ENCODE data around the gene C16orf92.

Gene C16orf92

GRCh38 chr16:29989111-29989858 is 33.7 kb upstream of the C16orf92 start:
- no peak for FAIRE-seq

DNA sequence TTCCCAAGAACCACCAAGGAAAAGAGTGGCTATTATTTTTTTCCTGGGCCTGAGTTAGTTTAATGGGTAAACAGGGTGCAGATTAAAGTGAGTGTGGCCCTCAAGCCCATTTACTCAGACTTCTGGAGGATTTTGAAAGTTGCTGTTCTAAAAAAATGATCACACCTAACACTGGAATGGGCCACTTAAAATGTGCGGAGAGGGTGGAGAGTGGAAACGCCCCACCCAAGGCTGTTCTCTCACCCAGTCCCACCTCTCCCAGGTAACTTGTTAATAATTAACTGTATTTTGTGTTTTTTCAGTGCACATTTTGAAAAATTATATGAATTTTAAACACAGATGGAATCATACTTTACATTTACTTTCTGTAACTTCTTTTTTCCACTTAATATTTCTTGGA is 33.0 kb upstream of the C16orf92 start:
- no peak for FAIRE-seq

GRCh38 chr16:29990883-29991570 is 32.0 kb upstream of the C16orf92 start:
- no peak for FAIRE-seq

DNA sequence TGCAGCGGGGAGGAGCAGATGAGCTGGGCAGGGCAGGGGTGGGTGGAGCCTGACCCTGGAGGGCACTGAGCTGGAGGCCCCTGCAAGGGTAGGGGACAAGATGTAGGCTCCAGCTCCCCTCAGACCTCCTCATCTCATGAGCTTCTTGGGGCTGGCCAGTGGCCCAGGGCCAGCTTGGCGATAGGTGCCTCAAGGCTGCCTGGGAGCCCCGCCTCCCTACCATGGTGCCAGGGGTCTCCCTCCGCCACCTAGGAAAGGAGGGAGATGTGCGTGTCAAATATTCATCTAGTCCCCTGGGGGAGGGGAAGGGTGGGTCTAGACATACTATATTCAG is 31.5 kb upstream of the C16orf92 start:
- FAIRE-seq: no peak

DNA sequence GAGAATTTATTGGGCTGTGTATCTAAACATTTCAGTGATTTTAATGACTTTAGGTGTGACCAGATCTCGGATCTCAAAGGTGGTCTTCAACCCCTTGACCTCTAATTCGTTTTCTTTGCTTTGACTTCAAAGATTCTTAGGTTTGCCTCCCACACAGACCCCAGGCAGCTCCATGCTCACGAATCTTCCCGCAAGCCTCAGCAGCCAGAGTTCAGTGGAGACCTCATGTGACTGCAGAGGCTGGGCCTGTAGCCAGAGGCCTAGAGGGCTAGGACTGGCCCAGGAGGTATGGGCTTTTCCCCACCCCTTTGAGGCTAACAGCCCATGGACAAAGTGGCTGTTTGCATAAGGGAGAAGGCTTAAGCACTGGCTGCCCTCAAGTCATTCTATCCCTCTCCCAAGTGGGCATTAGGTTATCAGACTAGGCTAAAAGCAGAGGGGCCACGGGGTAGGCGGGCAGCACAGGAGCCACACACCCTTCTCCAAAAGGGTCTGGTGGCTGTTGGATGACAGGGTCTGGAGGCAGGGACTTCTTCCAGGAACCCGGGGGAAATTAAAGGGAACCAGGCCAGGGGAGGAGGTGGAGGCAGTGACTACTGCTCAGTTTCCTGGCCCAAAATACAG is 30.5 kb upstream of the C16orf92 start:
- no peak for FAIRE-seq

- FAIRE-seq: no peak
Observed at GRCh38 chr16:29993191-29993902, 29.7 kb upstream of the C16orf92 start.

GRCh38 chr16:29993903-29994599 is 28.9 kb upstream of the C16orf92 start:
- no peak for FAIRE-seq

DNA sequence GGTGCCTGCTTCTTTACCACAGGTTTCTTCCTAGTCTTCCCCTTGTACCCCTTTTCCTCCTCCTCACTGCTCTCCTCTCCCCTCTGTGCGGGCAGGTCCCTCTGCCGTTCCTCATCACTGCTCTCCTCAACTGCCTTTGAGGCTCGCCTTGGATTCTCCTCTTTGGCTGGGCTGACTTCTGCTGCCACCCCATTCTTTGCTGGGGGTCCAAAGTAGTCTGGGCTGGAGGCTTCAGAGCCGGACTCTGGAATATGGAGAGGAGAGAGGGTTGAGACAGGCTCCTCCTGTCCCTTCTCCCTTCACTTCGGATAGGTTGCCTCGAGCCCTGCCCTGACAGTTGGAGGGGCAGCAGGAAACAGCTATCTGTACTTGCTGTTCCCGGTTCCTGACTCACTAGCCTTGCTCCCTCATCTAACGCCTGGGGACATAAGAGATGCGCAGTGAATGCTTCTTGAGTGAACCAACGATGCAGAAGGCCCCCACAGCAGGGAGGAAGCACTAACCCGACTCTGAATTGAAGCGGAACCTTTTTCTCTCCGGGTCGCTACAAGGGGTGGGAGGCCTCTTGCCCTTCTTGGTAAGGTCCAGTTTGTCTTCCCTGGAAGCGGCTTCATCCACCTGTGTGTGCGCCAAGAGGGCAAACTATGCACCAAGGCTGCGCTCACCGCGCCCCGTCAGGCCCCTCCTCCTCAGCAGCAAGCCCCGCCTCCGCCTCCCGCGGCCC is 28.2 kb upstream of the C16orf92 start:
- no peak for FAIRE-seq

DNA sequence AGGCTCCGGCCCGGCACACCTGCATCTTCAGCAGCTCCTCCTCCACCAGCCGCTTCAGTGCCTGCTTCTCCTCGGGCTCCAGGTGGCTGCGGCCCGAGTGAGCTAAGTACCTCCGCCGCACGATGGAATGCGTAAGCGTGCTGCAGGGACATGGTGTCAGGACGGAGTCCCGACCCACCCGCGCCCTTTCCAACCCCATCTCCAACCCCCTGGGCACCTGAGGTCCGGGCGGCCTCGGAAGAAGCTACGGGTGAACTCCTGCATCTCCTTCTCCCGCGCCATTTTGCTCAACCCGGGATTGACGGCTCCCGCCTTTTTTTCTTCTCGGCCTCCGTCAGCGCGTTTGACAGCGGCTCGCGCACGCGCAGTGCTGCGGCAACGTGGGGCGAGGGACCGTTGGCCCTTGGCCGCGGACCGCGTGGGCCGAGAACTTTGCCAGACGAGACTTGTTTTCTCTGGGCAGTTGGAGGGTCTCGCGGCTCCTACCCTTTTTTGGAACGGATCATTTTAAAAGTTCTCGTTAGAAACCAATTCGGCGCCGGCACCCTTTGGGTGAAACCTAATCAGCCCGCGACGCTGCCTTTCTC is 27.6 kb upstream of the C16orf92 start, which contains the start of gene HIRIP3:
Gene HIRIP3 (minus strand): TSS at position 294 of the 587 bp plus-strand sequence. CDS start 12 bp downstream, at position 282.
- no peak for FAIRE-seq

DNA sequence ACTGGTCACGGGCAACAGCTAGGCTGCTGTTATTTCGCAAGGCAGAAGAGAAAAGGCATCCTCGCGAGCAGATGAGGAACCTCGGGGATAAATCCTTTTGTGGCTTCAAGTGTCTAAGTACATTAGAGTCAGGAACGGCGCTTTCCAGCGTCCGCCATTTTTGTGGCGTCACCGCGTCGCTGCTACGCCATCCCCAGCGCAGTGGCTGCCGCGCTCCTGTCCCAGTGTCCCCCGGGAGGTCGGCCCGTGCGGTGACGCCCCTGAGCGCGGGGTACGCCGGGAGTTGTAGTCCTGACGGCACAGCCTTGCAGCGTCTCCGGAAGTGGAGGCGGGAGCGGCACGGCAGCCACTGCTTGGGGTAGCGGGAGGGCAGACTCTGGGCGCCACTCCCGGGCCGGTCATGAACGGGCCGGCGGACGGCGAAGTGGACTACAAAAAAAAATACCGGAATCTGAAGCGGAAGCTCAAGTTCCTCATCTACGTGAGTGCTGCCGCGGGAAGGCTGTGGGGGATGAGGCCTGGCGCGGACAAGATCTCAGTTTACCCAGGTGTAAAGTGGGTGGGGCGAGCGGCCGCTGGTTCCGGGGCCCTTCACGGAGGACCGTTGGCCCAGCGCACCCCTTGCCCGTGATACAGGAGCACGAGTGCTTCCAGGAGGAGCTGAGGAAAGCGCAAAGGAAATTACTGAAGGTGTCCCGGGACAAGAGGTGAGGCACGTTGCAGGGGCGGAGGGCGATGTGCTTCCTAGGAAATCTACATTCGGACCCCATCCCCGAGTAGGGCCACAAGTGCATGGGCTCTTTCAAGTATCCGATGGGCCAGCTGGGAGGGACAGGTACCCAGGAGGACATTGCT is 26.9 kb upstream of the C16orf92 start, which contains the start of gene INO80E:
Gene INO80E (plus strand): TSS at position 331 of the 855 bp plus-strand sequence. CDS start 70 bp downstream, at position 401.
- FAIRE-seq: no peak

DNA sequence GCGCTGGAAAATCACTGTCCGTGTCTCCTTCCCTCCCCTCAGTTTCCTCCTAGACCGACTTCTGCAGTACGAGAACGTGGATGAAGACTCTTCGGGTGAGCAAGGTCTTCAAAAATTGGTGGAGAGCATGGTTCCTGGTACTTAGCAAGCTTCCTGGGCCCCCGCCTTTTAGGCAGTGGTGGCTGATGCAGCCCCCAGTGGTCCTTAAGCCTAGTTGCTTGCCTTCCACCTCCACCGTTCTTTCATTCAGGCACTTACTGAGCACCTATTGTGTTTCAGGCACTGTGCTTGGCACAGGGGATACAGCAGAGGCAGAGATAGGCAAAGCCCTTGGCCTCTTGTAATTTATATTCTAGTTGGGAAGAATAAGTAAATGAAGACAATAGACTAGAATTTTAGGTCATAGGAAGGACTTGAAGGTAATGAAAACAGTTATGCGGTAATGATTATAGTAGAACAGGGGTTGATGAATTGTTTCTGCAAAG is 26.2 kb upstream of the C16orf92 start:
- FAIRE-seq: no peak

DNA sequence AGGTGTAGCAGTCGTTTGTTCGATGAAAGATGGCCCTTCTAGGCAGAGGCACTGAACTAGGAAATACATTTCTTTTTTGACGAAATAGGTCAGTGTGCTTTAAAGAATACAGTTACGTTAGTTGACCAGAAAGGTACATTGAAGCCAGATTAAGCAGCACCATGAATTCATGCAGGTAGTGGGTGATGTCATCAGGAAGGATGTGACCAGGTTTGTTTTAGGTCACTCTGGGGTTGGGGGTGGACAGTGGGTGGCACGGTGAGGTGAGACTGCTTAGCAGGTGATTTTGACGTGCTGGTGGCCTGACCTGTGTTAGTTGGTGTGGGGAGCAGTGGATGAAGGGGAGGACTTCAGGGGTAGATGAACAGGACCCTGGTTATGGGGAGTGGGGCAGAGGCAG is 23.4 kb upstream of the C16orf92 start:
- no peak for FAIRE-seq

DNA sequence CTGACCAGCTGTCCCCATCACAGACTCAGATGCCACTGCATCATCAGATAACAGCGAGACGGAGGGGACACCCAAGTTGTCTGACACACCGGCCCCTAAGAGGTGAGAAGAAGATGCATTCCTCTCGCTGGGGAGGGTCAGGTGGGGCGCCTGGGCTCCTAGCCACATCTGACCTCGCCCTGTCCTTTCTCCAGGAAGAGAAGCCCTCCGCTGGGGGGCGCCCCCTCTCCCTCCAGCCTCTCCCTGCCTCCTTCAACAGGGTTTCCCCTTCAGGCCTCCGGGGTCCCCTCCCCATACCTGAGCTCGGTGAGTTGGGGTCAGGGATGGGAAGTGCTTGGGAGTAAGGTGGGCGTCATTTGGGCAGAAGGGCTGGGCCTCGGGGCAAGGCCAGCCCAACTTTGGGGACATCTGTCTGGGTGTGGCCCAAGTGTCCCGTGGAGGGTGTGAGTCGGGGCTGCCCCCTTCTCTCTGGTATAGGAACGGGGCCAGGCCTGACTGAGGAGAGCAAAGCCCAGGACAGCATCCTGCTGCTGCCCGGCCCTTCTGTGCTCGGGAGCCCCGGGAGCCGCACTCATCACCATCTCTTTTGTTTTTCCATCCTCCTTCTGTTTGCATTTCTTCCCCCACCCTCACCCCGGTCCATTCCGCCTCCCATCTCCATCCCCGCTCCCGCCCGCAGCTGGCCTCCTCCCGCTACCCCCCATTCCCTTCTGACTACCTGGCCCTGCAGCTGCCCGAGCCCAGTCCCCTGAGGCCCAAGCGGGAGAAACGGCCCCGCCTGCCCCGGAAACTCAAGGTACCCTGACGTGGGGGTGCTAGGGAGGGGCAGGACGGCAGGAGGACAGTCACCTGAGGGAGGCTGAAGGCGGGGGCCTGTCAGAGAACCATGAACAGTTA is 22.0 kb upstream of the C16orf92 start:
- no peak for FAIRE-seq

- FAIRE-seq: no peak
Observed at GRCh38 chr16:30002614-30003346, 20.2 kb upstream of the C16orf92 start.

DNA sequence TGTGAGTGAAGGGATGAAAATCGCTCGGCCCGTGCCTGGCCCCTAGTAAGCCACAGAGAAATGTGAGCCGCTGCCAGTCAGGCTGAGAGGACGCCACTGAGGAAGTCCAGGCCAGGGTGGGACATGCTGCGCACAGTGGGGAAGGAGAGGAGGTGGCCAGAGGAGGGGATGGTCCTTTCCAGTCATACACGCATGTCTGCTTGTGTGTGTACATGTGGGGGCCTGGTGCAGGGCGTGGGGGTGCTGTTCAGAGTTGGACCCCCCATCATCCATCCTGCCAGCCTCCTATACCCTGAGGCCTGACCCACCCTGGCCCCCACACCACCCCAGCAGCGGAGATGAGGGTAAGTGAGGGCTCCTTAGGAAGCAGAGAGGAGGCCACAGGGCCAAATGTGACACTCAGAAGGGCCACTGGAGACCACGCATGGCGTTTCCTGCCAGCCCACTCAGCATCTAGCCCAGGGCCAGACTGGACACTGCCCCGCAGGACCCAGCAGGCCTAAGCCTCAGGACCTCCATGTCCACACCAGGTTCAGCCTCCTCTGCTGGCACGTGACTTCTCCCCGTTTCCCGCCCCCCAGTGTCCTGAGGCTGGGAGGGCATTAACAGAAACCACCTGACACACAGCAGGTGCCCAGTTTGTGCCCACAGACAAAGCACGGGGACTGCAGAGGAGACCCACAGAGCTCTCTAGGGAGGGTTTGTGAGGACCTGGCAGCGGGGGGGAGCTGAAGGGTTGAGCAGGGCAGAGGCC is 19.2 kb upstream of the C16orf92 start:
- no peak for FAIRE-seq

- no peak for FAIRE-seq
Observed at GRCh38 chr16:30004424-30004776, 18.6 kb upstream of the C16orf92 start.

- no peak for FAIRE-seq
Observed at GRCh38 chr16:30004811-30005242, 18.2 kb upstream of the C16orf92 start.
